Keratinocyte (primary cell): ENCODE results near the gene GRK3.

Source experiments
- EZH2 ChIP-seq: IDR thresholded peaks from one replicate; pipeline ENCODE4 v1.6.1; 2012; ENCODE audit warnings: inconsistent platforms, mild to moderate bottlenecking, low read length, moderate library complexity
- TF ChIP-seq, protein P1 (sequence below), 3 experiments: IDR thresholded peaks in 1 of 3; conservative IDR thresholded peaks in 1 of 3; optimal IDR thresholded peaks in 1 of 3; 2 replicates in 2 of 3; 3 replicates in 1 of 3; pipeline versions ENCODE3 to v1.5.1; 2011; ENCODE audit warnings: low read length in 3 of 3, mild to moderate bottlenecking in 3 of 3, moderate library complexity in 2 of 3, control low read depth in 1 of 3, inconsistent platforms in 1 of 3; ENCODE audit not compliant: insufficient read depth in 2 of 3; ENCODE audit errors: extremely low read depth in 1 of 3

DNA sequence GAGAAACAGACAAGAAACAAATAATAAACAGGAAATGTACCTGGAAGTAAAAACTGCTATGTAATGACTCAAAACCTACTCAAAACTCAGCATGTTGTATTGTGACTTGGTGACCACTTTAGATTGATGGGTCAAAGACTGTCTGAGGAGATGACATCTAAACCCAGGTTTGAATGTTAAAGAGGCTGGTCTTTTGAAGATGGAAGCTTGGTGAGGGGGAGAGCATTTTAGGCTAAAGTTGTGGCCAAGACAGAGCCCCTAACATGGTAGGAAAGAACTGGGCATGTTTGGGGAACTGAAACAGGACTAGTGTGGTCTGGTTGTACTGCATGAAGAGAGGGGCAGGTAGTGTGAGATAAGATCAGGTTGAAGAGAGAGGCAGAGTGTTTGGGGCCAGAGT, 92.2 kb downstream of the GRK3 start:
- TF ChIP-seq, protein P1, sequence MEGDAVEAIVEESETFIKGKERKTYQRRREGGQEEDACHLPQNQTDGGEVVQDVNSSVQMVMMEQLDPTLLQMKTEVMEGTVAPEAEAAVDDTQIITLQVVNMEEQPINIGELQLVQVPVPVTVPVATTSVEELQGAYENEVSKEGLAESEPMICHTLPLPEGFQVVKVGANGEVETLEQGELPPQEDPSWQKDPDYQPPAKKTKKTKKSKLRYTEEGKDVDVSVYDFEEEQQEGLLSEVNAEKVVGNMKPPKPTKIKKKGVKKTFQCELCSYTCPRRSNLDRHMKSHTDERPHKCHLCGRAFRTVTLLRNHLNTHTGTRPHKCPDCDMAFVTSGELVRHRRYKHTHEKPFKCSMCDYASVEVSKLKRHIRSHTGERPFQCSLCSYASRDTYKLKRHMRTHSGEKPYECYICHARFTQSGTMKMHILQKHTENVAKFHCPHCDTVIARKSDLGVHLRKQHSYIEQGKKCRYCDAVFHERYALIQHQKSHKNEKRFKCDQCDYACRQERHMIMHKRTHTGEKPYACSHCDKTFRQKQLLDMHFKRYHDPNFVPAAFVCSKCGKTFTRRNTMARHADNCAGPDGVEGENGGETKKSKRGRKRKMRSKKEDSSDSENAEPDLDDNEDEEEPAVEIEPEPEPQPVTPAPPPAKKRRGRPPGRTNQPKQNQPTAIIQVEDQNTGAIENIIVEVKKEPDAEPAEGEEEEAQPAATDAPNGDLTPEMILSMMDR (optimal IDR thresholded peaks at IDR 0.05 in 1 of 3, IDR thresholded peaks at IDR 0.05 in 1 of 3, conservative IDR thresholded peaks at IDR 0.05 in 1 of 3; ENCODE audit: extremely low read depth in 1 of 3, insufficient read depth in 2 of 3, low read length in 3 of 3), result no peak
- no peak for TF ChIP-seq EZH2
